22Rv1 (cell line): ENCODE results near the gene GPN1.

Experiments
- ZFX ChIP-seq: fragments of 450-650 bp; IDR thresholded peaks from 2 replicates; pipeline ENCODE4 v1.6.1; 2017; ENCODE audit warnings: antibody characterized with exemption, borderline replicate concordance
- TF ChIP-seq, protein P1 (sequence below): fragments of 450-650 bp; IDR thresholded peaks from 2 replicates; pipeline ENCODE4 v1.5.1; 2017; ENCODE audit warnings: mild to moderate bottlenecking

DNA sequence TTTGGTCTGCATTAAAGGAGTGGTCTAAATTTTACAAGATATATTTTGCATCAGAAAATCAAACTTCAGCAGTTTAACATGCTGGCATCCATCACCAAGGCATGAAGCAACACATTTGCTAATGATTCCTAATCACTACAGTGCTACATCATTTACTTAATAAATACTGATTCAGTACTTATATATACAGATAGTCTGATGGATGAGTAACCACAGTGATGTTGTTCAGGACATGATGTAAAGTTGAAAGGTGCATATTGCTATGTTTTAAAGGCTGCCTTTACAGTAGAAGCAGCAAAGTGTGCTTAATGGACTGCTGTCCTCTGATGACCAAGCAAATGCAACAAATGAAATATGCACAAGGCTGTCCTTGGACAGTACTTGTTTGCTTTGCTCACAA lies 23.5 kb downstream of the GPN1 start:
- no peak for TF ChIP-seq ZFX
- TF ChIP-seq, protein P1, sequence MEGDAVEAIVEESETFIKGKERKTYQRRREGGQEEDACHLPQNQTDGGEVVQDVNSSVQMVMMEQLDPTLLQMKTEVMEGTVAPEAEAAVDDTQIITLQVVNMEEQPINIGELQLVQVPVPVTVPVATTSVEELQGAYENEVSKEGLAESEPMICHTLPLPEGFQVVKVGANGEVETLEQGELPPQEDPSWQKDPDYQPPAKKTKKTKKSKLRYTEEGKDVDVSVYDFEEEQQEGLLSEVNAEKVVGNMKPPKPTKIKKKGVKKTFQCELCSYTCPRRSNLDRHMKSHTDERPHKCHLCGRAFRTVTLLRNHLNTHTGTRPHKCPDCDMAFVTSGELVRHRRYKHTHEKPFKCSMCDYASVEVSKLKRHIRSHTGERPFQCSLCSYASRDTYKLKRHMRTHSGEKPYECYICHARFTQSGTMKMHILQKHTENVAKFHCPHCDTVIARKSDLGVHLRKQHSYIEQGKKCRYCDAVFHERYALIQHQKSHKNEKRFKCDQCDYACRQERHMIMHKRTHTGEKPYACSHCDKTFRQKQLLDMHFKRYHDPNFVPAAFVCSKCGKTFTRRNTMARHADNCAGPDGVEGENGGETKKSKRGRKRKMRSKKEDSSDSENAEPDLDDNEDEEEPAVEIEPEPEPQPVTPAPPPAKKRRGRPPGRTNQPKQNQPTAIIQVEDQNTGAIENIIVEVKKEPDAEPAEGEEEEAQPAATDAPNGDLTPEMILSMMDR, result no peak
